HG03135 (cell line): Measurements from ENCODE around the gene NSUN5.
"Not testable (repeated sequence)": the region's sequence is repeated elsewhere in the genome, so short reads cannot be mapped to it uniquely, and the experiment has no call there.

Experiments used
- ATAC-seq: cut with Tn5 transposase; IDR thresholded peaks from one replicate; pipeline ENCODE4 v1.9.1; 2021; ENCODE audit warnings: mild to moderate bottlenecking, moderate library complexity; ENCODE audit not compliant: unreplicated experiment

Gene NSUN5

GRCh38 chr7:73297706-73298105 is 10.9 kb downstream of the NSUN5 start:
- not testable (repeated sequence) for ATAC-seq

- ATAC-seq: not testable (repeated sequence)
Observed at GRCh38 chr7:73297235-73297634, 11.4 kb downstream of the NSUN5 start.

GRCh38 chr7:73277210-73277609 is 31.4 kb downstream of the NSUN5 start:
- ATAC-seq: not testable (repeated sequence)

GRCh38 chr7:73267813-73268212 is 40.8 kb downstream of the NSUN5 start:
- ATAC-seq: not testable (repeated sequence)

- ATAC-seq: peak; percentile 77
Observed at GRCh38 chr7:73266719-73267368, 41.8 kb downstream of the NSUN5 start.

GRCh38 chr7:73262416-73262815 is 46.2 kb downstream of the NSUN5 start:
- not testable (repeated sequence) for ATAC-seq
